ENCODE results near the gene GLDC.

GLDC gene

DNA sequence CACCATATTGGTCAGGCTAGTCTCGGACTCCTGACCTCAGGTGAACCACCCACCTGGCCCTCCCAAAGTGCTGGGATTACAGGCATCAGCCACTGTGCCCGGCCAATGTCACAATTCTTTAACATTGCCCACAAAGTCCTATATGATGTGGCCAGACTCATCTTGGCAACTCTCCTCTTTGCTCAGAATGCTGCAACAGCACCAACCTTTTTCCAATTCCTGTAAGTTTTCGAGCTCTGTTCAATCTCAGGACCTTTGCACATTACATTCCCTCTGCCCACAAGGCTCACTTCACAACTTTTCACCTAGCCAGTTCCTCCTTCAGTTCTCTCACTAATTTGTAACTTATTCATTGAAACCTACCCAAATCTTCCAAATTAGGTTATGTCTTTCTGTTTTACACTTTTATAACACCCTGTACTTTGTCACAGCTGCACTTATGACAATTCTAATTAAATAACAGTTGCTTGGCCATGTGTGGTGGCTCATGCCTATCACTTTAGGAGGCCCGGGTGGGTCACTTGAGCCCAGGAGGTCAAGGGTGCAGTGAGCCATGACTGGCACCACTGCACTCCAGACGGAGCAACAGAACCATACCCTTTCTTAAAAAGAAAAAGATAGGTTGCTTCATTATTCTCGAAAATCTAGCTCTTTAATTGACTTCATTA lies 30.9 kb upstream of the GLDC start:
- CTCF ChIA-PET: no interaction called here

DNA sequence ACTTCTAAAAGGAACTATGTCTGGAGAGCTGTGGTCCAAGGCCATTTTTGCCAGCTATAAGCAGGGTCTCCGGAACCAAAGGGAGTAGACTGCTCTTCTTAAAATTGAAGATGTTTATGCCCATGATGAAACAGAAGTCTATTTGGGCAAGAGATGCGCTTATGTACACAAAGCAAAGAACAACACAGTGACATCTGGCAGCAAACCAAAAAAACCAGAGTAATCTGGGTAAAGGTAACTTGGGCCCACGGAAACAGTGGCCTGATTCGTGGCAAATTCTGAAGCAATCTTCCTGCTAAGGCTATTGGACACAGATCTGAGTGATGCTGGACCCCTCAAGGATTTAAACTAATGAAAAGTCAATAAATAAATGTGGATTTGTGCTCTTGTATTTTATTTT lies 29.7 kb upstream of the GLDC start:
- CTCF ChIA-PET: no interaction called here
- POLR2A ChIA-PET: no interaction called here
- no peak for TF ChIP-seq SP1 (IDR thresholded peaks at IDR 0.05)
- TF ChIP-seq ARNT (IDR thresholded peaks at IDR 0.05): no peak
- no peak for TF ChIP-seq FOXM1 (IDR thresholded peaks at IDR 0.05; ENCODE audit: borderline replicate concordance)
- no peak for TF ChIP-seq FOXA1 (IDR thresholded peaks at IDR 0.05)
- no peak for TF ChIP-seq BHLHE40 (IDR thresholded peaks at IDR 0.05; ENCODE audit: borderline replicate concordance)
- TF ChIP-seq NFRKB (IDR thresholded peaks at IDR 0.05): no peak
- TF ChIP-seq CTBP1 (IDR thresholded peaks at IDR 0.05; ENCODE audit: borderline replicate concordance): no peak
- TF ChIP-seq HDGF (IDR thresholded peaks at IDR 0.05; ENCODE audit: borderline replicate concordance): no peak
- TF ChIP-seq TARDBP (IDR thresholded peaks at IDR 0.05): no peak
- TF ChIP-seq, protein P1, sequence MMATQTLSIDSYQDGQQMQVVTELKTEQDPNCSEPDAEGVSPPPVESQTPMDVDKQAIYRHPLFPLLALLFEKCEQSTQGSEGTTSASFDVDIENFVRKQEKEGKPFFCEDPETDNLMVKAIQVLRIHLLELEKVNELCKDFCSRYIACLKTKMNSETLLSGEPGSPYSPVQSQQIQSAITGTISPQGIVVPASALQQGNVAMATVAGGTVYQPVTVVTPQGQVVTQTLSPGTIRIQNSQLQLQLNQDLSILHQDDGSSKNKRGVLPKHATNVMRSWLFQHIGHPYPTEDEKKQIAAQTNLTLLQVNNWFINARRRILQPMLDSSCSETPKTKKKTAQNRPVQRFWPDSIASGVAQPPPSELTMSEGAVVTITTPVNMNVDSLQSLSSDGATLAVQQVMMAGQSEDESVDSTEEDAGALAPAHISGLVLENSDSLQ (IDR thresholded peaks at IDR 0.05): no peak
- TF ChIP-seq ELF4 (IDR thresholded peaks at IDR 0.05): no peak
- TF ChIP-seq FOXK2 (IDR thresholded peaks at IDR 0.05): no peak
- no peak for TF ChIP-seq SUZ12 (IDR thresholded peaks at IDR 0.05)
- TF ChIP-seq LEF1 (IDR thresholded peaks at IDR 0.05; ENCODE audit: borderline replicate concordance): no peak
- no peak for TF ChIP-seq L3MBTL2 (conservative IDR thresholded peaks at IDR 0.05)
- no peak for TF ChIP-seq ZNF384 (IDR thresholded peaks at IDR 0.05)
- DNase-seq (ENCODE audit: extremely low spot score): no peak

More for the DNA sequence above, 30.9 kb upstream of the GLDC start:
- POLR2A ChIA-PET: no interaction called here
- TF ChIP-seq ELF4 (IDR thresholded peaks at IDR 0.05) (no peak), FOXK2 (IDR thresholded peaks at IDR 0.05) (no peak), TARDBP (IDR thresholded peaks at IDR 0.05) (no peak), SP1 (IDR thresholded peaks at IDR 0.05) (no peak), BHLHE40 (IDR thresholded peaks at IDR 0.05; ENCODE audit: borderline replicate concordance) (no peak), L3MBTL2 (conservative IDR thresholded peaks at IDR 0.05) (no peak), NFRKB (IDR thresholded peaks at IDR 0.05) (no peak), SUZ12 (IDR thresholded peaks at IDR 0.05) (no peak), ARNT (IDR thresholded peaks at IDR 0.05) (no peak), ZNF384 (IDR thresholded peaks at IDR 0.05) (no peak), FOXM1 (IDR thresholded peaks at IDR 0.05; ENCODE audit: borderline replicate concordance) (no peak), LEF1 (IDR thresholded peaks at IDR 0.05; ENCODE audit: borderline replicate concordance) (no peak), HDGF (IDR thresholded peaks at IDR 0.05; ENCODE audit: borderline replicate concordance) (no peak), CTBP1 (IDR thresholded peaks at IDR 0.05; ENCODE audit: borderline replicate concordance) (no peak), FOXA1 (IDR thresholded peaks at IDR 0.05) (no peak)
- TF ChIP-seq, protein P1 (IDR thresholded peaks at IDR 0.05): no peak
- no peak for DNase-seq (ENCODE audit: extremely low spot score)

DNA sequence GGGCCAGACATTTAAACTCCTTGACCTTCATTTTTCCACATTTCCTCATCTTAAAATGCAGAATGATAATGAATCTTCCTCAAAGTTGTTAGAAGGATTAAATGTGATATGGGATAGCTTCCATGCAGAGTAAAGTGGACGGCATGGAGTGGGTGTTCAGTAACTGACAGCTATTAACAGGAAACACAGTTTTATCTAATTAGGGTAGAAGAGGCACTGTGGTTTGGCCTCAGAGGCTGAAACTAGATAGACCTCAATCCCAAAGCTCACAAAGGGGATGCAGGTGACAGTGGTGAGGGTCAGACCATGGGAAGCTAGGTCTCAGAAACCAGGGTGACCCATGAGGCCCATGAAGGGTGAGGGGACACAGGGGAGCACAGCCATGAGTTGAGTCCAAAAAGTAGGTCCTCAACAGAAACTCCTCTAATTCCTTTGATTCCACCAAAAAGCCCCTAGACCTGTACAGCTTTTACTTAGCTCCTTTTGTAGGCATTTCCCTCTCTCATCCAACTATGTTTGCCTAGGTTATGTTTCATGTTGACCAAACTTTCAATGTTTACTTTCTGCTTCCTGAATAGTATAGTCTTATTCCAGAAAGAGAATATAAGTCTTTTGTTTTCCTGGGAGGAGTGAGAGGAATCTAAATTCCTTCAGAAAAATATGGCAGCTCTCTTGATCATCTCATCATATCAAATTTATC lies 27.9 kb upstream of the GLDC start:
- DNase-seq (ENCODE audit: extremely low spot score): no peak
- no peak for TF ChIP-seq L3MBTL2 (conservative IDR thresholded peaks at IDR 0.05)
- TF ChIP-seq FOXA1 (IDR thresholded peaks at IDR 0.05): no peak
- TF ChIP-seq ELF4 (IDR thresholded peaks at IDR 0.05): no peak
- no peak for TF ChIP-seq HDGF (IDR thresholded peaks at IDR 0.05; ENCODE audit: borderline replicate concordance)
- no peak for TF ChIP-seq ZNF384 (IDR thresholded peaks at IDR 0.05)
- no peak for TF ChIP-seq BHLHE40 (IDR thresholded peaks at IDR 0.05; ENCODE audit: borderline replicate concordance)
- no peak for TF ChIP-seq FOXM1 (IDR thresholded peaks at IDR 0.05; ENCODE audit: borderline replicate concordance)
- no peak for TF ChIP-seq FOXK2 (IDR thresholded peaks at IDR 0.05)
- TF ChIP-seq ARNT (IDR thresholded peaks at IDR 0.05): no peak
- TF ChIP-seq SUZ12 (IDR thresholded peaks at IDR 0.05): no peak
- no peak for TF ChIP-seq SP1 (IDR thresholded peaks at IDR 0.05)
- no peak for TF ChIP-seq CTBP1 (IDR thresholded peaks at IDR 0.05; ENCODE audit: borderline replicate concordance)
- TF ChIP-seq, protein P1 (IDR thresholded peaks at IDR 0.05): no peak
- TF ChIP-seq NFRKB (IDR thresholded peaks at IDR 0.05): no peak
- no peak for TF ChIP-seq TARDBP (IDR thresholded peaks at IDR 0.05)
- TF ChIP-seq LEF1 (IDR thresholded peaks at IDR 0.05; ENCODE audit: borderline replicate concordance): no peak
- POLR2A ChIA-PET: no interaction called here
- CTCF ChIA-PET: no interaction called here

DNA sequence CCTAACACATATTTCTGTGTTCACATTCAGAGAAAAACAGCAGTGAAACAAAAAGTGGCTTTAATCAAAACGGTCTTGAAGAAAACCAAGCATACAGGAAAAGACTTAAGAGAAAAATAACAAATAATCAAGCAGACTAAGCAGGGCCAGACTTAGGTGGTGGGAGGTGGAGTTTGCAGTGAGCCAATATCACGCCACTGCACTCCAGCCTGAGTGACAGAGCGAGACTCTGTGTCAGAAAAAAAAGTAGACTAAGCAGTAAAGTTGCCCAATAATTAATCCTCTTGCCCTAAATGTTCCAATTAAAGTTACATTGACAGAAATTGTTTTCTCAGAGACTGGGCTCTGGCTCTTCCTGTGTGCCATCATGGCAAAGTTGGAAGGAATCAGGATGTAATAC lies 26.6 kb upstream of the GLDC start:
- POLR2A ChIA-PET: interaction anchor here (1.4 kb wide), 1 partner anchor 10 kb away, joined by 3 read pairs; no protein-coding TSS in a partner anchor
- TF ChIP-seq, protein P1 (IDR thresholded peaks at IDR 0.05): no peak
- TF ChIP-seq NFRKB (IDR thresholded peaks at IDR 0.05): no peak
- no peak for TF ChIP-seq FOXA1 (IDR thresholded peaks at IDR 0.05)
- TF ChIP-seq FOXM1 (IDR thresholded peaks at IDR 0.05; ENCODE audit: borderline replicate concordance): no peak
- TF ChIP-seq BHLHE40 (IDR thresholded peaks at IDR 0.05; ENCODE audit: borderline replicate concordance): no peak
- no peak for TF ChIP-seq SUZ12 (IDR thresholded peaks at IDR 0.05)
- no peak for TF ChIP-seq TARDBP (IDR thresholded peaks at IDR 0.05)
- TF ChIP-seq HDGF (IDR thresholded peaks at IDR 0.05; ENCODE audit: borderline replicate concordance): no peak
- CTCF ChIA-PET: no interaction called here
- DNase-seq (ENCODE audit: extremely low spot score): no peak

DNA sequence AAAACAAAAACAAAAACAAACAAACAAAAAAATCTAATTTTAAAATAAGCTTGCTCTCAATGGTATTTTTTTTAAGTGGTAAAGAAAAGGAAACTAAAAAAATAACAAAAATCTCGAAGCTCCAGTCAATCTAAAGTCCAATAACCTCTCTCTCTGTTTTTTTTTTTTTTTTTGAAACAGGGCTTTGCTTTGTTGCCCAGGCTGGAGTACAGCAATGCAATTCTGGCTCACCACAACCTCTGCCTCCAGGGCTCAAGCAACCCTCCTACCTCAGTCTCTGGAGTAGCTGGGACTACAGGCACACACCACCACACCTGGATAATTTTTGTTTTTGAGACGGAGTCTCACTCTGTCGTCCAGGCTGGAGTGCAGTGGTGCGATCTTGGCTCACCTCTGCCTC lies 25.9 kb upstream of the GLDC start:
- CTCF ChIA-PET: interaction anchor here (0.6 kb wide), 1 partner anchor 1050 kb away, joined by 7 read pairs; no protein-coding TSS in a partner anchor

More for the DNA sequence above, 25.9 kb upstream of the GLDC start:
- TF ChIP-seq SP1 (IDR thresholded peaks at IDR 0.05) (no peak), ZNF384 (IDR thresholded peaks at IDR 0.05) (no peak), NFRKB (IDR thresholded peaks at IDR 0.05) (no peak), FOXK2 (IDR thresholded peaks at IDR 0.05) (no peak), L3MBTL2 (conservative IDR thresholded peaks at IDR 0.05) (no peak), SUZ12 (IDR thresholded peaks at IDR 0.05) (no peak), FOXM1 (IDR thresholded peaks at IDR 0.05; ENCODE audit: borderline replicate concordance) (no peak), FOXA1 (IDR thresholded peaks at IDR 0.05) (no peak), CTBP1 (IDR thresholded peaks at IDR 0.05; ENCODE audit: borderline replicate concordance) (no peak), LEF1 (IDR thresholded peaks at IDR 0.05; ENCODE audit: borderline replicate concordance) (no peak), TARDBP (IDR thresholded peaks at IDR 0.05) (no peak), ELF4 (IDR thresholded peaks at IDR 0.05) (no peak), HDGF (IDR thresholded peaks at IDR 0.05; ENCODE audit: borderline replicate concordance) (no peak), ARNT (IDR thresholded peaks at IDR 0.05) (no peak), BHLHE40 (IDR thresholded peaks at IDR 0.05; ENCODE audit: borderline replicate concordance) (no peak)
- TF ChIP-seq, protein P1 (IDR thresholded peaks at IDR 0.05): no peak
- POLR2A ChIA-PET: interaction anchor here (1.4 kb wide), 1 partner anchor 11 kb away, joined by 3 read pairs; no protein-coding TSS in a partner anchor
- no peak for DNase-seq (ENCODE audit: extremely low spot score)
